Activated T-helper 1 cell treated with anti-CD3 and anti-CD28 coated beads, Interleukin-12 subunit alpha, Interleukin-12 subunit beta, Interleukin-2, Interleukin-4 antibody, amounts not matched to agents 30 ng/mL and 10 ng/mL and 1 ng/mL, durations not matched to agents 14 hours and 24 hours and 36 hours (primary cell): ENCODE results near the gene SSH3. TPM values are rescaled to one million over a fixed set of nuclear protein-coding genes. Genes with fewer than 3 reads are reported as not detected.

ENCODE experiments used
- DNase-seq: peaks from one replicate; pipeline ENCODE4 v3.0.0; 2021; ENCODE audit warnings: low spot score
- H3K27ac Mint-ChIP-seq: one replicate; pipeline ENCODE4 v1.8.0; 2021; ENCODE audit warnings: mild to moderate bottlenecking, mixed read lengths
- H3K27me3 Mint-ChIP-seq: one replicate; pipeline ENCODE4 v1.8.0; 2022; ENCODE audit warnings: mild to moderate bottlenecking, moderate library complexity, mixed read lengths; ENCODE audit not compliant: insufficient read depth
- H3K36me3 Mint-ChIP-seq: one replicate; pipeline ENCODE4 v1.8.0; 2021; ENCODE audit warnings: low read depth, mixed read lengths
- H3K4me1 Mint-ChIP-seq: one replicate; pipeline ENCODE4 v1.8.0; 2021; ENCODE audit warnings: low read depth, mixed read lengths
- H3K4me3 Mint-ChIP-seq: one replicate; pipeline ENCODE4 v1.8.0; 2021; ENCODE audit warnings: mild to moderate bottlenecking, moderate library complexity, mixed read lengths
- H3K9me3 Mint-ChIP-seq: one replicate; pipeline ENCODE4 v1.8.0; 2021; ENCODE audit warnings: mixed read lengths
- intact Hi-C: fragments of 100-400 bp; cut with micrococcal nuclease; formaldehyde crosslinking; loops from one replicate; pipeline ENCODE4 v1.15.1; 2024
- total RNA-seq: library from RNA; stranded (reverse); gene quantifications from 2 replicates; pipeline ENCODE4 v1.2.3, GENCODE V29; 2022

The SSH3 gene
- total RNA-seq, 1 donor from 2014 or later: 9.4 TPM

DNA sequence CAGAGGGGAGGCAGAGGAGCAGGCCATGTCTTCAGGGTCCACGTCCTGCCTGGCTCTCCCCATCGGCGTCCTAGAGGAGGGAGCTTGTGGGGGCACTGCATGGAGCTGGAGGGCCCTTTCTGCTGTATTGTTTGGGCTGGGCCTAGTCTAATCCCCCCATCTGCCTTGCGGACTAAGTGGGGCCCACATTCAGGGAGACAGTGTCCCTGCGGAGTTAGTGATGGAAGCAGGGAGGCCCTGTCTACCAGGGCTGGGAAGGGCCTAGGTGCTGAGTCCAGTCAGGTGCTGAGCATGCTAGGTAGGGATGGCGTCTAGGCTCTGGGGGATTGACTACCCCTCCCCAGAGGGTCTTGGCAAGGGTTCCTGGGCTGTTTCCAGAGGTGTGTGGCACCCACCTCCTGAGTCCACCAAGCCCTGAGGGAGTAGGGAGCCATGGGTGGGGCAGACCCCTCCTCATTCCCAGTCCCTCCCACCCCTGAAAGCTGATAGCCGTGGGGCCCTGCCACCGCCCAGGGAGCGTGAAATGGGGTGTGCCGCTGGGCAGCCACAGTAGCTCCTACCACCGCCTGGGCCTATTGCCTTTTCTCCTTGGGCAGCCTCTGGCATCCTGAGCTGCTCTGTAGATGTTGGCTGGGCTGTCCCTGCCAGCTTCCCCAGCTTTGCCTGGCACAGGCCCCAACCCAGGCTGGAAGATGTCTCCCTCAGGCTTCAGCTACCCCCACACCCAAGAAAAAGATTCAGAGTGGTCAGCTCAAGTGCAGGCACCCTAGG, 51.9 kb downstream of the SSH3 start:
- Mint-ChIP-seq H3K4me1 (peaks cover 34% of the 10 kb centered on the region), H3K27ac (peak overlapping the region; percentile 98), H3K4me3 (peak overlapping the region; percentile 11), H3K36me3 (no peaks in the 10 kb centered on the region), H3K27me3 (peaks cover 5% of the 10 kb centered on the region), H3K9me3 (no peaks in the 10 kb centered on the region)
- DNase-seq: no peak
- intact Hi-C loops: loop anchor here (10.0 kb wide), 1 partner anchor 230 kb away; the partner anchor contains the start of gene GSTP1

- no peak overlapping the region for H3K27ac Mint-ChIP-seq
- H3K36me3 Mint-ChIP-seq: no peaks in the 10 kb centered on the region
- H3K4me3 Mint-ChIP-seq: no peak overlapping the region
- H3K9me3 Mint-ChIP-seq: no peaks in the 10 kb centered on the region
- peaks cover 34% of the 10 kb centered on the region for H3K4me1 Mint-ChIP-seq
- intact Hi-C loops: loop anchor here (10.0 kb wide), 1 partner anchor 229 kb away; the partner anchor contains the start of gene GSTP1
- H3K27me3 Mint-ChIP-seq: peaks cover 5% of the 10 kb centered on the region
- DNase-seq: no peak
Measured at GRCh38 chr11:67355794-67356386, 52.6 kb downstream of the SSH3 start.

- Mint-ChIP-seq H3K4me3 (peak overlapping the region; percentile 23), H3K9me3 (no peaks in the 10 kb centered on the region), H3K27ac (peak overlapping the region; percentile 75), H3K36me3 (no peaks in the 10 kb centered on the region), H3K4me1 (peaks cover 29% of the 10 kb centered on the region), H3K27me3 (peaks cover 9% of the 10 kb centered on the region)
- no peak for DNase-seq
- intact Hi-C loops: loop anchor here (10.0 kb wide), 1 partner anchor 228 kb away; the partner anchor contains the start of gene GSTP1
Measured at GRCh38 chr11:67356387-67356863, 53.1 kb downstream of the SSH3 start.

GRCh38 chr11:67356864-67357561, 53.7 kb downstream of the SSH3 start:
- Mint-ChIP-seq H3K27ac (peak overlapping the region; percentile 75), H3K4me3 (peak overlapping the region; percentile 23), H3K9me3 (no peaks in the 10 kb centered on the region), H3K36me3 (no peaks in the 10 kb centered on the region), H3K4me1 (peaks cover 25% of the 10 kb centered on the region), H3K27me3 (peaks cover 11% of the 10 kb centered on the region)
- peak; percentile 66 for DNase-seq
- intact Hi-C loops: loop anchor here (1.0 to 10.0 kb wide), 3 partner anchors 11 to 228 kb away; partner anchors contain the start of gene GSTP1

- no peaks in the 10 kb centered on the region for H3K9me3 Mint-ChIP-seq
- H3K36me3 Mint-ChIP-seq: no peaks in the 10 kb centered on the region
- H3K27ac Mint-ChIP-seq: no peak overlapping the region
- H3K4me3 Mint-ChIP-seq: no peak overlapping the region
- peaks cover 21% of the 10 kb centered on the region for H3K27me3 Mint-ChIP-seq
- intact Hi-C loops: loop anchor here (1.0 to 10.0 kb wide), 3 partner anchors 10 to 227 kb away; partner anchors contain the start of gene GSTP1
- peaks cover 25% of the 10 kb centered on the region for H3K4me1 Mint-ChIP-seq
- DNase-seq: no peak
Measured at GRCh38 chr11:67357831-67358670, 54.7 kb downstream of the SSH3 start.

Other genes with a start within 250 kb of the SSH3 start
- 0.39 and 0.44 TPM in 2 replicates for gene RHOD, start 246.7 kb upstream of the SSH3 start, total RNA-seq
- gene KDM2A, start 184.3 kb upstream of the SSH3 start, total RNA-seq: 114 and 119 TPM in 2 replicates
- gene GRK2, start 37.1 kb upstream of the SSH3 start, total RNA-seq: 249 and 250 TPM in 2 replicates
- 124 and 129 TPM in 2 replicates for gene ANKRD13D, start 14.2 kb upstream of the SSH3 start, total RNA-seq
- gene POLD4, start 50.0 kb downstream of the SSH3 start, total RNA-seq: 36.7 and 39.8 TPM in 2 replicates
- gene CLCF1, start 70.1 kb downstream of the SSH3 start, total RNA-seq: 0.64 and 0.73 TPM in 2 replicates
- 30.7 and 31.6 TPM in 2 replicates for gene RAD9A, start 88.5 kb downstream of the SSH3 start, total RNA-seq
- gene PPP1CA, start 98.3 kb downstream of the SSH3 start, total RNA-seq: 260 and 263 TPM in 2 replicates
- 131 and 135 TPM in 2 replicates for gene TBC1D10C, start 100.6 kb downstream of the SSH3 start, total RNA-seq
- gene CARNS1, start 112.1 kb downstream of the SSH3 start, total RNA-seq: 0.62 and 0.81 TPM in 2 replicates
- gene RPS6KB2, start 125.0 kb downstream of the SSH3 start, total RNA-seq: 84.1 and 86.2 TPM in 2 replicates
- 108 and 109 TPM in 2 replicates for gene PTPRCAP, start 134.2 kb downstream of the SSH3 start, total RNA-seq
- gene CORO1B, start 139.9 kb downstream of the SSH3 start, total RNA-seq: 222 and 225 TPM in 2 replicates
- gene GPR152, start 149.2 kb downstream of the SSH3 start, total RNA-seq: not detected in 2 replicates
- 0.86 and 0.96 TPM in 2 replicates for gene CABP4, start 151.8 kb downstream of the SSH3 start, total RNA-seq
- 55.1 and 61.4 TPM in 2 replicates for gene TMEM134, start 165.7 kb downstream of the SSH3 start, total RNA-seq
- gene AIP, start 179.5 kb downstream of the SSH3 start, total RNA-seq: 200 and 203 TPM in 2 replicates
- gene PITPNM1, start 201.8 kb downstream of the SSH3 start, total RNA-seq: 138 and 140 TPM in 2 replicates
- 107 and 115 TPM in 2 replicates for gene CDK2AP2, start 204.6 kb downstream of the SSH3 start, total RNA-seq
- gene CABP2, start 219.9 kb downstream of the SSH3 start, total RNA-seq: not detected in 2 replicates